T-helper 2 cell treated with Interferon-gamma antibody and Interleukin-4, amounts not matched to agents 100 ng/mL and 5 ng/mL, for 36 hours (primary cell): ENCODE data around the gene IFT22. TPM values are rescaled to one million over a fixed set of nuclear protein-coding genes. Genes with fewer than 3 reads are reported as not detected.
"Not testable (repeated sequence)": the region's sequence is repeated elsewhere in the genome, so short reads cannot be mapped to it uniquely, and the experiment has no call there.

ENCODE experiments used
- intact Hi-C: fragments of 100-400 bp; cut with micrococcal nuclease; formaldehyde crosslinking; loops from one replicate; pipeline ENCODE4 v1.15.1; 2023
- total RNA-seq: library from RNA; stranded (reverse); gene quantifications from 2 replicates; pipeline ENCODE4 v1.2.3, GENCODE V29; 2022

IFT22 gene
- total RNA-seq, 1 donor from 2014 or later = 7.1 TPM

- intact Hi-C loops = no loop called here
Observed at GRCh38 chr7:101278461-101279292, 42.9 kb downstream of the IFT22 start.

GRCh38 chr7:101277155-101277554 lies 44.5 kb downstream of the IFT22 start:
- intact Hi-C loops = no loop called here

GRCh38 chr7:101273206-101273605 lies 48.4 kb downstream of the IFT22 start:
- intact Hi-C loops = no loop called here

GRCh38 chr7:101271021-101271420 lies 50.6 kb downstream of the IFT22 start:
- intact Hi-C loops = no loop called here

DNA sequence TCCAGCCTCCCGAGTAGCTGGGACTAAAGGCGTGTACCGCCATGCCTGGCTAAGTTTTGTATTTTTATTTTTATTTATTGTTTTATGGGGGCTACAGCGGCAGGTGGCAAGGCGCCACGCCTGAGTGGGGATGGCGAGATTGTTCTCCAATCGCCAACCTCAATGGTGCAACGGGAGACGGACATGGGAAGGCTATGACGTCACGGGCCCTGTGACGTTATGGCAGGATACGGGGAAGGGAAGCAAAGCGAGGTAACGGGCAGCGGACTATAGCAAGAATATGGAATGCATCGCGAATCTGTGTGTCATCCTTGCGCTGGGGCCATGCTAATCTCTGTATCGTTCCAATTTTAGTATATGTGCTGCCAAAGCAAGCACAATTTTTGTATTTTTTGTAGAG lies 51.9 kb downstream of the IFT22 start:
- intact Hi-C loops = no loop called here

GRCh38 chr7:101265622-101266516 lies 55.7 kb downstream of the IFT22 start:
- intact Hi-C loops = no loop called here

GRCh38 chr7:101264102-101264706 lies 57.4 kb downstream of the IFT22 start:
- intact Hi-C loops = not testable (repeated sequence)

Other genes starting within 250 kb of the IFT22 start
- 60.0 and 61.6 TPM in 2 replicates for gene TRIM56, start 236.3 kb downstream of the IFT22 start, total RNA-seq
- gene SERPINE1, start 194.7 kb downstream of the IFT22 start, total RNA-seq = 0.14 and 0.27 TPM in 2 replicates
- gene AP1S1, start 167.3 kb downstream of the IFT22 start, total RNA-seq = 37.3 and 41.7 TPM in 2 replicates
- gene VGF, start 156.2 kb downstream of the IFT22 start, total RNA-seq = 0.23 and 0.34 TPM in 2 replicates
- gene NAT16, start 141.5 kb downstream of the IFT22 start, total RNA-seq = not detected in 2 replicates
- not detected in 2 replicates for gene MOGAT3, start 120.8 kb downstream of the IFT22 start, total RNA-seq
- 72.4 and 78.6 TPM in 2 replicates for gene PLOD3, start 104.2 kb downstream of the IFT22 start, total RNA-seq
- 60.3 and 66.8 TPM in 2 replicates for gene ZNHIT1, start 103.6 kb downstream of the IFT22 start, total RNA-seq
- 21.8 and 23.1 TPM in 2 replicates for gene CLDN15, start 84.0 kb downstream of the IFT22 start, total RNA-seq
- gene FIS1, start 76.7 kb downstream of the IFT22 start, total RNA-seq = 112 and 113 TPM in 2 replicates
- not detected in 2 replicates for gene COL26A1, start 41.1 kb upstream of the IFT22 start, total RNA-seq